HG03558 (cell line): ENCODE results near the gene FHIT.

Source experiments
- ATAC-seq: cut with Tn5 transposase; IDR thresholded peaks from one replicate; pipeline ENCODE4 v1.9.1; 2021; ENCODE audit warnings: moderate number of reproducible peaks; ENCODE audit not compliant: unreplicated experiment; ENCODE audit errors: extremely low read depth

The FHIT gene

GRCh38 chr3:61251174-61251972 lies at the start of gene FHIT:
TSS of gene FHIT (minus strand) at chr3:61251452.
- ATAC-seq: peak; percentile 78

- ATAC-seq: no peak
These were observed 49.5 kb upstream of the FHIT start for GRCh38 chr3:61300786-61301185.

- no peak for ATAC-seq
These were observed 48.7 kb upstream of the FHIT start for GRCh38 chr3:61300006-61300380.

DNA sequence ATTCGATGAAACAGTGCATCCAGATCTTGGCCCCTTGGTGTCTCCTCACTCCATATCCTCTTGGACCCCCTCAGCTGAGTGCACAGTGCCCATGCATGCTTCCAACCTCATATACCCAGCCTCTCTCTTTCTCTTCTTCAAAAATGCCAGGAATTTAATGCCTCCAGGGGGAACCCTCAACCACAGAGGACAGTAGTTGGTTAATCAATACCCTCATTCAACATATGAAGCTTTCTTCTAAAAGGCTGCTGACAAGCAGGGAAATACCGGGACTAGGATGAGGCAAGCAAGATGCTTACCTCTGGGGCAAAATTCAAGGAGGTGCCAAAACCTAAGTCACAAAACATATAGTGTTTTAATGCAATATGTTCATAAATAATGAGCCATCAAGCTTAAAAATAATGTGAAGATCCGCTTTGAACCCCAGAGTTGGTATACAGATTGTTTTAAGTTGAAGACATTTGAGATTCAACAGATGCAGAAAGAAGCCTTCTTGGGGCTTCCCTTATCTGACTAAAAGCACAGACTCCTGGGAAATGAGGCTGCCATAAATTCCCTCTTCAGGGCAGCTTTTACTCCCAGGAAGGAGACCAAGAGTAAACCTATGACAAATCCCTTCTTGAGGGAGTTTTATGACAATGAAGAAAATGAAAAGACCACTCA lies 48.2 kb upstream of the FHIT start:
- ATAC-seq: no peak

DNA sequence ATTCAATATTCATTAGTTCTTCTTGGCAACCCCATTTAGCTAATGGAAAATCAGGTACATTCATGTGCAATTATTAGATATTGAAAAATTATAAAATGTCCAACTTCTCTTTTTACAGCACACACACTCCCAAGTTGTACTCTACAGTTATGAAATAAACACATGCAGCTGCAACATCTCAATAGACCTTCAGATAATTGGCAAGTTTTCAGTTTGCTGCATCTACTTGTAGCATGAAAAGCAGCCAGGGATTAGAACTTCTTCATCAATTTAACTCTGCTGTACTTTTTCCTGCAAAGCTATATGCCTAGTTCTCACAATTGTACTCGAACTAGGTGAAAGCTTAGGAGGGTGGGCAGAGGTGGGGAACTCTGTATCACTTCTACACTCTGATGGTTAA lies 46.6 kb upstream of the FHIT start:
- no peak for ATAC-seq

DNA sequence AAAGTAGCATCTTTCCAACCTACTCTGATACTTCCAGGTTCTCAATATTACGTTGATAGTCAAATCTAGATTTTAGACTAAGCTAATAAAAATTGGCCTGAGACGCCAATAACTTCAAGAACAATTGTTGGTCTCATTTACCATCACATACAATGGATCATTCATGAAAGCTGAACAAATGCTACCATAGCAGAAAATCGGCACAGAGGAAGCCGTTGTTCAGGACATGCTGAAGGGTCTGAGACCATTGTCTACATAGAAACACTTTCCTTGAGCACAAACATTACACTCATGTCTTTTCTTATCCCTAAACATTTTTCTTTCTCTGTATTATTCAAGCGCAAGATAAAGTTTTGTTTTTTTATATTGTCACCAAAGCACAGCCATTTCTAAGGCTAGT lies 37.2 kb upstream of the FHIT start:
- ATAC-seq: no peak

GRCh38 chr3:61283876-61284275 lies 32.6 kb upstream of the FHIT start:
- ATAC-seq: no peak

DNA sequence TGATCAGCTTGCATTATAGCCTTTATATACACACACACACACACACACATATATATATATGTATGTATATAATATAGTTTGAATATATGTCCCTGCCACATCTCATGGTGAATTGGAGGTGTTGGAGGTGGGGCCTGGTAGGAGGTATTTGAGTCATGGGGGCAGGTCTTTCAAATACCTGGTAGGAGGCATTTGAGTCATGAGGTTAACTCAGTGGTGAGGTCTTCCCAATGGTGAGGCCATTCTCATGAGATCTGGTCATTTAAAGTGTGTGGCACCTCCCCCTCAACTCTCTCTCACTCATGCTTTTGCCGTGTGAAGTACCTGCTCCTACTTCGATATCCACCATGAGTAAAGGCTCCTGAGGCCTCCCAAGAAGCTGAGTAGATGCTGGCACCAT lies 27.5 kb upstream of the FHIT start:
- ATAC-seq: no peak

- ATAC-seq: no peak
These were observed 26.2 kb upstream of the FHIT start for GRCh38 chr3:61277411-61277810.

- no peak for ATAC-seq
These were observed 18.2 kb upstream of the FHIT start for GRCh38 chr3:61269435-61269834.

DNA sequence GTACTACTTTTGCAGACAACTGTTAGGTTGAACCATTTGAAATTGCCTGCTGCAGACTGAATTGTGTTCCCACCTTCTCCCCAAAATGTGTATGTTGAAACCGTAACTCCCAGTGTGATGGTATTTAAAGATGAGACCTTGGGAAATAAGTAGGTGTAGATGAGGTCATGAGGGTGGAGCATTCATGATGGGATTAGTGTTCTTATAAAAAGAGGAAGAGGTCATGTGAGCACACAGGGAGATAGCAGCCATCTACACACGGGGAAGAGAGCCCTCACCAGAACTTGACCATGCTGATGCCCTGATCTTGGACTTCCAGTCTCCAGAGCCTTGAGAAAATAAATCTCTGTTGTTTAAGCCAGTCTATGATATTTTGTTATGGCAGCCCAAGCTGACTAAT lies 17.4 kb upstream of the FHIT start:
- no peak for ATAC-seq

- no peak for ATAC-seq
These were observed 13.0 kb upstream of the FHIT start for GRCh38 chr3:61264281-61264680.

DNA sequence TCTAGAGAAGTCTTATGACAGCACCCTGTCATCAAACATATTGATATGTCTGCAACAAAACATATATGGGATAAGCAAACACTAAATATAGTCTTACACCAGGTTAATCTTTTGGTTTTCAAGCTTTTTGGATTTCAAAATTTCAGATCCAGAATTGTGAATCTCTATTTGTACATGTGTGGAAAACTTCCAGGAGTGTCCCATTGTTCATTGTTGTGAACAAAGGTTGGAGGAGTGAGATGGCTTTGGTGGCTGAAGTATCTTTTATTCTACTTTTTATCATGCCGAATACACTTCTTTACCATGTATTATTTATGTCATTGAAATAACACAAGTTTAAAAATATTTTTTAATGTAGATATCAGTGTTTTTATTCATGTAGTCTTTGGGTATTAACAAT lies 5.9 kb upstream of the FHIT start:
- no peak for ATAC-seq

DNA sequence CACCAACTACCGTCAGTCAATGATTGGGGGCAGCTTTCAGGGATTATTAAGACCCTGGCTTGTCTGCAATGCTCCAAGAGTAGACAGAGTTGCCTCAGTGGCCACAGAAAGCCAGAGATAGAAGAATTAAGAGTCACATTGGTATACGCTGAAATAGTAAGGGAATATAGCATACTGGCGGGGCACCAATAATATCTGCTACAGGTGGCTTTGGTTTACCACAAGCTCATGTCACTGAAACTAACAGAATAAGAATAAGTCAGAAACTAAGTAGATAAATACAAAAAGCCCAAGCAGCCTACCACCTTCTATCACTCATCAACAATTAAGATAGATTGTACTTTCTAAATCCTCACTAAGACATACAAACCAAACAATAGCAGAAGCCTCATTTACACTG lies 2.5 kb upstream of the FHIT start:
- ATAC-seq: no peak

GRCh38 chr3:61252836-61253235 lies 1.6 kb upstream of the FHIT start:
- no peak for ATAC-seq

GRCh38 chr3:61250784-61251173 lies 473 bp downstream of the FHIT start:
- ATAC-seq: no peak

DNA sequence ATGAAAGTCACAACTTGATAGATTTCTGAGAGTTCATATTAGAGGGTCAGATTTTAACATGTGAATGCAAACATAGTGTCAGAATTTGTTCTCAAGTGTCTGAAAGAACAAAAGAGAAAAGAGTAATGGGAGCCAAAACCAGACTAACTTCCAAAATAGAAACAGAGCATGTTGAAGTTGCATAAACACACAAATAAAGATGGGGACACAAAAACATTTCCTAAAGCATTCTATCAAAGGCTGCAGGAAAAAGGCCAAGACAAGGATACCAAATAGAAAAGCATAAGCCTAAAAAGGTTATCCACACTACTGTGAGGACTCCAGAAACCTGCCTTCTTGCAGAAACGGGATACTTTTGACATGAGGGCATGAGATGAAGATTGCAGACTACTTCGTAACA lies 2.8 kb downstream of the FHIT start:
- no peak for ATAC-seq

DNA sequence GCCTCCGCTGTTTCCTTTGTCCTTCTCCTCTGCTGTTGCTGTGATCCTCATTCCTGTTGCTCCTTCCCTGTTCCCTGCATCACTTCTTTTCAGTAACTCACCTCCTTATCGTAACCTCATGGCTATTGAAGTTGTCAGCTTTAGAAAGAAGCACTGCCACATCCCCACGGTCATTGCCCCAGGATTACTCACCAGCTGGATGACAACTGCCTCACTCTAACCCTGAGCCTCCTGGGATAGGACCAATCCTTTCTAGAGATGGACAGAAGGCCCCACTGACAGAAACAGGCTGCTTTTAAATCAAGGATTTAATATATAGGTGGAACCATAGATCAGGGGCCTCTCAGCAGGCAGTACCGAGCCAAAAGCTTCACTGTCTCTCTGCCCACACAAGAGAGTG lies 4.1 kb downstream of the FHIT start:
- ATAC-seq: no peak

- ATAC-seq: no peak
These were observed 11.4 kb downstream of the FHIT start for GRCh38 chr3:61239871-61240270.

- no peak for ATAC-seq
These were observed 13.4 kb downstream of the FHIT start for GRCh38 chr3:61237858-61238257.

- peak; percentile 88 for ATAC-seq
These were observed 14.7 kb downstream of the FHIT start for GRCh38 chr3:61236556-61236955.

GRCh38 chr3:61233746-61234145 lies 17.5 kb downstream of the FHIT start:
- ATAC-seq: no peak
